Naive thymus-derived CD4-positive, alpha-beta T cell (primary cell): Measurements from ENCODE around the gene ZFAND2B. TPM values are rescaled to one million over a fixed set of nuclear protein-coding genes. Genes with fewer than 3 reads are reported as not detected.

Experiments
- ATAC-seq: fragments of 150-1000 bp; cut with Tn5 transposase; 2 replicates; pipeline ENCODE4 v1.10.0; 2021; ENCODE audit warnings: mild to moderate bottlenecking, moderate library complexity
- CTCF ChIA-PET: fragments of 350-600 bp; sonication (Branson Sonifier 250); formaldehyde crosslinking; loops from one replicate; lab custom pipeline; 2021; ENCODE audit warnings: antibody characterized with exemption; lab: Charles Lee
- POLR2A ChIA-PET: fragments of 350-600 bp; sonication (Branson Sonifier 250); formaldehyde crosslinking; loops from one replicate; lab custom pipeline; 2021; ENCODE audit warnings: antibody characterized with exemption, inconsistent platforms; lab: Charles Lee
- DNase-seq, 9 donors: peaks; one replicate each; pipeline versions ENCODE4 v3.0.0 to v3.0.0-alpha.2; 2020 to 2022; ENCODE audit warnings: mixed read lengths in 1 of 9
- H3K27ac ChIP-seq: one replicate; pipeline ENCODE4 v1.7.0; 2013; ENCODE audit warnings: mild to moderate bottlenecking, low read depth, low read length, moderate library complexity
- H3K27me3 ChIP-seq, 2 donors: one replicate each; pipeline ENCODE4 v1.7.0; 2013; ENCODE audit warnings: low read length in 2 of 2, mild to moderate bottlenecking in 2 of 2, moderate library complexity in 2 of 2; ENCODE audit not compliant: control insufficient read depth in 2 of 2, insufficient read depth in 2 of 2
- H3K36me3 ChIP-seq, 3 experiments: 1 replicate in 2 of 3; 2 replicates in 1 of 3; pipeline ENCODE4 v1.7.0; 2013; ENCODE audit warnings: low read length in 3 of 3, mild to moderate bottlenecking in 3 of 3, moderate library complexity in 1 of 3; ENCODE audit not compliant: insufficient read depth in 3 of 3, control insufficient read depth in 2 of 3
- H3K4me1 ChIP-seq, 2 donors: one replicate each; pipeline ENCODE4 v1.7.0; 2013; ENCODE audit warnings: low read length in 2 of 2, mild to moderate bottlenecking in 2 of 2, moderate library complexity in 1 of 2; ENCODE audit not compliant: control insufficient read depth in 2 of 2, insufficient read depth in 2 of 2
- H3K4me3 ChIP-seq: 2 replicates; pipeline ENCODE4 v1.7.0; 2013; ENCODE audit warnings: mild to moderate bottlenecking, low read length
- H3K9me3 ChIP-seq, 3 experiments: 1 replicate in 2 of 3; 2 replicates in 1 of 3; pipeline ENCODE4 v1.7.0; 2013; ENCODE audit warnings: low read length in 3 of 3; ENCODE audit not compliant: control insufficient read depth in 2 of 3
- H3K27ac Mint-ChIP-seq, 9 donors: one replicate each; pipeline ENCODE4 v1.8.0; 2020 to 2022; ENCODE audit warnings: mixed read lengths in 9 of 9, mild to moderate bottlenecking in 8 of 9, moderate library complexity in 5 of 9, inconsistent platforms in 2 of 9
- H3K27me3 Mint-ChIP-seq, 5 donors: one replicate each; pipeline ENCODE4 v1.8.0; 2021 to 2022; ENCODE audit warnings: mixed read lengths in 5 of 5, mild to moderate bottlenecking in 1 of 5
- H3K36me3 Mint-ChIP-seq, 5 donors: one replicate each; pipeline ENCODE4 v1.8.0; 2020 to 2022; ENCODE audit warnings: mixed read lengths in 5 of 5, mild to moderate bottlenecking in 3 of 5, inconsistent platforms in 1 of 5
- H3K4me1 Mint-ChIP-seq, 7 donors: one replicate each; pipeline ENCODE4 v1.8.0; 2020 to 2022; ENCODE audit warnings: mixed read lengths in 7 of 7, mild to moderate bottlenecking in 3 of 7, inconsistent platforms in 1 of 7
- H3K4me3 Mint-ChIP-seq, 10 donors: one replicate each; pipeline ENCODE4 v1.8.0; 2020 to 2022; ENCODE audit warnings: mild to moderate bottlenecking in 10 of 10, mixed read lengths in 10 of 10, moderate library complexity in 6 of 10, inconsistent platforms in 2 of 10
- H3K9me3 Mint-ChIP-seq, 11 donors: one replicate each; pipeline ENCODE4 v1.8.0; 2020 to 2022; ENCODE audit warnings: mixed read lengths in 11 of 11, mild to moderate bottlenecking in 4 of 11, inconsistent platforms in 1 of 11, moderate library complexity in 1 of 11
- intact Hi-C, 2 donors: fragments of 100-400 bp; cut with micrococcal nuclease; formaldehyde crosslinking; loops; one replicate each; pipeline ENCODE4 v1.15.1; 2023
- polyA plus RNA-seq, 2 donors: library from polyadenylated mRNA; unstranded; fragments of 300-500 nt; fragmentation: Illumina TruSeq; gene quantifications; one replicate each; pipeline ENCODE4 v1.2.3, GENCODE V29; 2021
- total RNA-seq, 6 experiments: library from RNA in 5 of 6; stranded (reverse) in 5 of 6; gene quantifications; 1 replicate in 5 of 6; 2 replicates in 1 of 6; pipeline ENCODE4 v1.2.3 and lab custom pipeline; 2021 to 2026

ZFAND2B gene
- total and polyA plus RNA-seq, 7 experiments from 2014 or later: 50.1 to 90.7 (median 72.4) TPM

GRCh38 chr2:219250049-219250781 lies 43.6 kb downstream of the ZFAND2B start:
- CTCF ChIA-PET: interaction anchor here (0.9 to 2.9 kb wide), 6 partner anchors 18 to 45 kb away, joined by 3 to 14 read pairs (median 5); partner anchors contain the start of genes ANKZF1 and ATG9A
- Histone ChIP-seq H3K36me3 (peaks cover 11 to 49% (median 17%) of the 10 kb centered on the region in 3 experiments), H3K4me1 (peaks cover 65 to 71% of the 10 kb centered on the region in 2 donors), H3K27ac (peak overlapping the region; percentile 89), H3K4me3 (peak overlapping the region; percentile 65), H3K9me3 (no peaks in the 10 kb centered on the region), H3K27me3 (no peaks in the 10 kb centered on the region)
- intact Hi-C loops: loop anchor here (5.0 to 10.0 kb wide), 4 partner anchors 353 to 965 kb away; partner anchors contain the start of genes CNOT9 (in 1 of the 2), CTDSP1 (in 1 of the 2) and USP37 (in 1 of the 2)
- Mint-ChIP-seq H3K36me3 (peaks cover 5 to 58% (median 36%) of the 10 kb centered on the region in 5 donors), H3K27ac (peak overlapping the region; percentile 88 to 99 (median 97)), H3K4me3 (peak overlapping the region; percentile 82 to 100 (median 92)), H3K9me3 (peaks cover 0 to 14% (median 0%) of the 10 kb centered on the region in 11 donors), H3K4me1 (peaks cover 44 to 77% (median 74%) of the 10 kb centered on the region in 7 donors), H3K27me3 (peaks cover 0 to 2% (median 0%) of the 10 kb centered on the region in 5 donors)
- POLR2A ChIA-PET: interaction anchor here (1.1 to 14.3 kb wide), 16 partner anchors 8 to 137 kb away, joined by 3 to 575 read pairs (median 11); partner anchors contain the start of genes ABCB6, ANKZF1, ATG9A and CNPPD1
- DNase-seq: no peak
- no peak for ATAC-seq

- no peaks in the 10 kb centered on the region for H3K27me3 Mint-ChIP-seq
- ATAC-seq: no peak
- intact Hi-C loops: loop anchor here (5.0 to 10.0 kb wide), 4 partner anchors 354 to 967 kb away; partner anchors contain the start of genes CNOT9 (in 1 of the 2), CTDSP1 (in 1 of the 2) and USP37 (in 1 of the 2)
- H3K4me3 Mint-ChIP-seq: peak overlapping the region; percentile 82 to 100 (median 92)
- peaks cover 43 to 77% (median 70%) of the 10 kb centered on the region in 7 donors for H3K4me1 Mint-ChIP-seq
- Histone ChIP-seq H3K4me3 (peak overlapping the region; percentile 79), H3K4me1 (peaks cover 54 to 61% of the 10 kb centered on the region in 2 donors), H3K9me3 (no peaks in the 10 kb centered on the region), H3K27me3 (no peaks in the 10 kb centered on the region), H3K36me3 (peaks cover 11 to 46% (median 17%) of the 10 kb centered on the region in 3 experiments), H3K27ac (peak overlapping the region; percentile 95)
- ChIA-PET CTCF (interaction anchor here (0.6 to 2.2 kb wide), 7 partner anchors 21 to 82 kb away, joined by 3 to 11 read pairs (median 4); partner anchors contain the start of genes CNPPD1 and SLC23A3), POLR2A (interaction anchor here (0.8 to 14.3 kb wide), 14 partner anchors 14 to 371 kb away, joined by 3 to 575 read pairs (median 6); partner anchors contain the start of genes ABCB6, ANKZF1, ATG9A and CNPPD1)
- peaks cover 5 to 57% (median 36%) of the 10 kb centered on the region in 5 donors for H3K36me3 Mint-ChIP-seq
- DNase-seq: no peak
- H3K27ac Mint-ChIP-seq: peak overlapping the region; percentile 88 to 99 (median 93)
- H3K9me3 Mint-ChIP-seq: peaks cover 0 to 8% (median 0%) of the 10 kb centered on the region in 11 donors
These were observed 45.1 kb downstream of the ZFAND2B start for GRCh38 chr2:219251656-219252055.

GRCh38 chr2:219252084-219252483 lies 45.5 kb downstream of the ZFAND2B start:
- peak in 3 of 9 donors; percentile 9 to 38 (median 12) for DNase-seq
- no peak for ATAC-seq
- Mint-ChIP-seq H3K27ac (peak overlapping the region; percentile 88 to 99 (median 94)), H3K9me3 (peaks cover 0 to 8% (median 0%) of the 10 kb centered on the region in 11 donors), H3K27me3 (no peaks in the 10 kb centered on the region), H3K4me3 (peak overlapping the region; percentile 82 to 100 (median 92)), H3K4me1 (peaks cover 38 to 72% (median 66%) of the 10 kb centered on the region in 7 donors), H3K36me3 (peaks cover 5 to 55% (median 36%) of the 10 kb centered on the region in 5 donors)
- POLR2A ChIA-PET: interaction anchor here (0.7 to 14.3 kb wide), 17 partner anchors 10 to 79 kb away, joined by 3 to 575 read pairs (median 8); partner anchors contain the start of genes ABCB6, ANKZF1, ATG9A and CNPPD1
- Histone ChIP-seq H3K4me3 (peak overlapping the region; percentile 79), H3K9me3 (no peaks in the 10 kb centered on the region), H3K36me3 (peaks cover 11 to 46% (median 17%) of the 10 kb centered on the region in 3 experiments), H3K27me3 (no peaks in the 10 kb centered on the region), H3K27ac (peak overlapping the region; percentile 95), H3K4me1 (peaks cover 50 to 57% of the 10 kb centered on the region in 2 donors)
- CTCF ChIA-PET: interaction anchor here (0.8 to 2.2 kb wide), 8 partner anchors 22 to 83 kb away, joined by 3 to 11 read pairs (median 4); partner anchors contain the start of genes CNPPD1 and SLC23A3
- intact Hi-C loops: loop anchor here (5.0 to 10.0 kb wide), 4 partner anchors 355 to 967 kb away; partner anchors contain the start of genes CNOT9 (in 1 of the 2), CTDSP1 (in 1 of the 2) and USP37 (in 1 of the 2)

- ChIA-PET CTCF (interaction anchor here (0.8 to 2.2 kb wide), 7 partner anchors 22 to 83 kb away, joined by 3 to 11 read pairs (median 4); partner anchors contain the start of genes CNPPD1 and SLC23A3), POLR2A (interaction anchor here (0.6 to 14.3 kb wide), 18 partner anchors 9 to 961 kb away, joined by 3 to 575 read pairs (median 7); partner anchors contain the start of genes ABCB6, ANKZF1, ATG9A and CNPPD1)
- Histone ChIP-seq H3K4me1 (peaks cover 46 to 52% of the 10 kb centered on the region in 2 donors), H3K9me3 (no peaks in the 10 kb centered on the region), H3K27ac (peak overlapping the region; percentile 95), H3K36me3 (peaks cover 11 to 46% (median 17%) of the 10 kb centered on the region in 3 experiments), H3K27me3 (no peaks in the 10 kb centered on the region), H3K4me3 (peak overlapping the region; percentile 79)
- H3K9me3 Mint-ChIP-seq: peaks cover 0 to 8% (median 0%) of the 10 kb centered on the region in 11 donors
- peak overlapping the region; percentile 88 to 99 (median 94) for H3K27ac Mint-ChIP-seq
- H3K27me3 Mint-ChIP-seq: no peaks in the 10 kb centered on the region
- peak overlapping the region; percentile 82 to 100 (median 92) for H3K4me3 Mint-ChIP-seq
- H3K4me1 Mint-ChIP-seq: peaks cover 36 to 68% (median 61%) of the 10 kb centered on the region in 7 donors
- intact Hi-C loops: loop anchor here (5.0 to 10.0 kb wide), 4 partner anchors 355 to 968 kb away; partner anchors contain the start of genes CNOT9 (in 1 of the 2), CTDSP1 (in 1 of the 2) and USP37 (in 1 of the 2)
- peaks cover 5 to 53% (median 36%) of the 10 kb centered on the region in 5 donors for H3K36me3 Mint-ChIP-seq
- ATAC-seq: no peak
- DNase-seq: peak in 2 of 9 donors; percentile 44 to 52
These were observed 46.0 kb downstream of the ZFAND2B start for GRCh38 chr2:219252570-219252899.

GRCh38 chr2:219252900-219253752 lies 46.5 kb downstream of the ZFAND2B start, which contains the start of gene TUBA4B:
TSS of gene TUBA4B (plus strand) at chr2:219253243. CDS start at chr2:219253408, 165 bp downstream.
- peaks cover 5 to 48% (median 34%) of the 10 kb centered on the region in 5 donors for H3K36me3 Mint-ChIP-seq
- Histone ChIP-seq H3K4me3 (peak within 1 kb of the TSS; percentile 79), H3K4me1 (peaks cover 40 to 46% of the 10 kb centered on the region in 2 donors), H3K27ac (peak within 1 kb of the TSS; percentile 95), H3K9me3 (no peaks in the 10 kb centered on the region), H3K36me3 (peaks cover 10 to 46% (median 17%) of the 10 kb centered on the region in 3 experiments), H3K27me3 (no peaks in the 10 kb centered on the region)
- peak in 8 of 9 donors; percentile 31 to 72 (median 45) for DNase-seq
- ChIA-PET CTCF (interaction anchor here (0.7 to 4.1 kb wide), 11 partner anchors 8 to 84 kb away, joined by 3 to 21 read pairs (median 5); partner anchors contain the start of genes ANKZF1, ATG9A, CNPPD1 and GLB1L), POLR2A (interaction anchor here (0.6 to 14.3 kb wide), 24 partner anchors 9 to 1091 kb away, joined by 3 to 575 read pairs (median 4); partner anchors contain the start of genes ABCB6, ANKZF1, ATG9A and CNPPD1)
- no peaks in the 10 kb centered on the region for H3K27me3 Mint-ChIP-seq
- intact Hi-C loops: loop anchor here (1.0 to 10.0 kb wide), 16 partner anchors 8 to 968 kb away; partner anchors contain the start of genes ANKZF1 (in 2 of the 2), ATG9A (in 2 of the 2), CNOT9 (in 2 of the 2) and GLB1L (in 2 of the 2)
- H3K9me3 Mint-ChIP-seq: peaks cover 0 to 8% (median 0%) of the 10 kb centered on the region in 11 donors
- H3K4me3 Mint-ChIP-seq: peak within 1 kb of the TSS; percentile 82 to 100 (median 92)
- peaks cover 32 to 62% (median 55%) of the 10 kb centered on the region in 7 donors for H3K4me1 Mint-ChIP-seq
- peak; percentile 34 for ATAC-seq
- peak within 1 kb of the TSS; percentile 88 to 99 (median 94) for H3K27ac Mint-ChIP-seq
